Panc1 (cell line): ENCODE results near the gene SLC19A1. TPM values are rescaled to one million over a fixed set of nuclear protein-coding genes. Genes with fewer than 3 reads are reported as not detected.

Experiments
- ATAC-seq: fragments of 200-7000 bp; cut with Tn5 transposase; 2 replicates; pipeline ENCODE4 v1.9.1; 2020; ENCODE audit warnings: mild to moderate bottlenecking, moderate library complexity
- BruUV-seq: library from RNA; stranded (reverse); fragments of 400-500 nt; replicated peaks from 2 replicates; lab custom pipeline; 2021; lab: Mats Ljungman, UMichigan
- CTCF ChIA-PET: fragments of 300-600 bp; sonication (Branson Sonifier 250); formaldehyde crosslinking; loops from one replicate; lab custom pipeline; 2022; ENCODE audit warnings: antibody characterized with exemption; lab: Charles Lee
- POLR2A ChIA-PET: fragments of 300-600 bp; sonication (Branson Sonifier 250); formaldehyde crosslinking; loops from one replicate; lab custom pipeline; 2022; ENCODE audit warnings: antibody characterized with exemption; lab: Charles Lee
- DNase-seq: peaks from one replicate; pipeline ENCODE4 v3.0.0-alpha.2; 2010; ENCODE audit warnings: low read depth, low spot score
- H3K27ac ChIP-seq: 2 replicates; pipeline ENCODE4 v1.5.1; 2011; ENCODE audit warnings: mild to moderate bottlenecking, low read length, inconsistent platforms
- H3K27me3 ChIP-seq: fragments of 200-500 bp; sonication (Bioruptor generic); 2 replicates; pipeline ENCODE4 v1.6.0; 2014; ENCODE audit warnings: low read length, inconsistent platforms; ENCODE audit not compliant: control insufficient read depth, insufficient read depth
- H3K36me3 ChIP-seq: fragments of 200-500 bp; sonication (Bioruptor generic); 2 replicates; pipeline ENCODE4 v1.5.1; 2014; ENCODE audit warnings: inconsistent platforms, mild to moderate bottlenecking, low read length, moderate library complexity; ENCODE audit not compliant: control insufficient read depth, insufficient read depth
- H3K4me1 ChIP-seq: 2 replicates; pipeline ENCODE4 v1.5.1; 2011; ENCODE audit warnings: inconsistent platforms, mild to moderate bottlenecking, low read length, moderate library complexity; ENCODE audit not compliant: control insufficient read depth, insufficient read depth
- H3K4me3 ChIP-seq, 2 experiments: 2 replicates each; pipeline ENCODE4 v1.5.1; 2011 to 2012; ENCODE audit warnings: low read depth in 2 of 2, low read length in 2 of 2, mild to moderate bottlenecking in 2 of 2, inconsistent platforms in 1 of 2, moderate library complexity in 1 of 2
- H3K9me3 ChIP-seq: fragments of 200-500 bp; sonication (Bioruptor generic); 2 replicates; pipeline ENCODE4 v1.5.1; 2014; ENCODE audit warnings: low read depth, mild to moderate bottlenecking, inconsistent platforms, low read length, moderate library complexity; ENCODE audit not compliant: control insufficient read depth, insufficient read depth
- POLR2AphosphoS5 ChIP-seq: IDR thresholded peaks from 2 replicates; pipeline ENCODE4 v1.6.1; 2012; ENCODE audit warnings: mild to moderate bottlenecking, low read depth, low read length, moderate library complexity
- SIN3A ChIP-seq: IDR thresholded peaks from 2 replicates; pipeline ENCODE4 v1.6.1; 2012; ENCODE audit warnings: low read depth, mild to moderate bottlenecking, low read length, moderate library complexity, borderline replicate concordance; ENCODE audit not compliant: insufficient read depth
- TCF7L2 ChIP-seq: IDR thresholded peaks from 2 replicates; pipeline ENCODE4 v1.6.1; 2011; ENCODE audit warnings: mild to moderate bottlenecking, low read depth, low read length, inconsistent platforms
- in situ Hi-C: cut with HindIII; loops from 2 replicates; pipeline ENCODE4 v1.10.0; 2016; ENCODE audit warnings: low sequenced_read_pairs, low pct_unique_long_range_greater_than_20kb
- intact Hi-C: fragments of 100-400 bp; cut with micrococcal nuclease; formaldehyde crosslinking; loops from one replicate; pipeline ENCODE4 v1.10.0; 2022; ENCODE audit not compliant: unreplicated experiment
- total RNA-seq: library from RNA; stranded (reverse); gene quantifications from one replicate; pipeline ENCODE4 v1.2.1, GENCODE V29; 2021; ENCODE audit not compliant: unreplicated experiment
- TF ChIP-seq, protein P1 (sequence below), 2 experiments: IDR thresholded peaks; 2 replicates each; pipeline ENCODE4 v1.6.1; 2011 to 2012; ENCODE audit warnings: low read depth in 2 of 2, control low read depth in 1 of 2, low read length in 1 of 2, mild to moderate bottlenecking in 1 of 2, moderate library complexity in 1 of 2; ENCODE audit not compliant: insufficient read depth in 1 of 2
- TF ChIP-seq, protein P2 (sequence below): fragments of 450-650 bp; IDR thresholded peaks from 2 replicates; pipeline ENCODE4 v1.5.1; 2017; ENCODE audit warnings: mild to moderate bottlenecking

The SLC19A1 gene
- total RNA-seq, 1 experiment from 2014 or later: 24.5 TPM

DNA sequence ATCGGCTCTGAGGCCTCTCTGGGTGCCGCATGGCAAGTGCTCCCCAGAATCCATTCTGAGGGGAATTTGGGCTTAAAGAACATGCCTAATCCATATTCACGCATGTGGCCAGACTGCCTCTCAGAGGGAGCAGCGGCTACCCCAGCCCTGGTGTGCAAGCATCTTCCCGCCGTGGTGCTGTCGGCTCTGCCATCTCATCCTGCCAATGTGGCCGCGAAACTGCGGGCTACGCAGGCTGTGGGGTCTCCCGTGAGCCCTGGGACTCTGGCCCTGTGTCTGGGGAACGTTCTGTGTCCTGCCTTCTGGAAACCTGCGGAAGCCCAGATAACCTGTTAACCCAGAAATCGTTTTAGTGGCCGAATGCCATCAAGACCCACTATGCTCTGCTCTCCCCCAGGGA is 60.7 kb downstream of the SLC19A1 start:
- Histone ChIP-seq H3K4me1 (no peaks in the 10 kb centered on the region), H3K27me3 (no peaks in the 10 kb centered on the region), H3K9me3 (no peaks in the 10 kb centered on the region), H3K27ac (no peak overlapping the region), H3K4me3 (no peak overlapping the region), H3K36me3 (peaks cover 3% of the 10 kb centered on the region; the same call in 1 of the 2 replicates)
- in situ Hi-C loops: no loop called here
- CTCF ChIA-PET: no interaction called here
- POLR2A ChIA-PET: no interaction called here
- BruUV-seq: no TSS peak
- no peak for DNase-seq
- intact Hi-C loops: no loop called here
- ATAC-seq: no peak
- TF ChIP-seq SIN3A (no peak), POLR2AphosphoS5 (no peak), TCF7L2 (no peak)
- TF ChIP-seq, protein P1, sequence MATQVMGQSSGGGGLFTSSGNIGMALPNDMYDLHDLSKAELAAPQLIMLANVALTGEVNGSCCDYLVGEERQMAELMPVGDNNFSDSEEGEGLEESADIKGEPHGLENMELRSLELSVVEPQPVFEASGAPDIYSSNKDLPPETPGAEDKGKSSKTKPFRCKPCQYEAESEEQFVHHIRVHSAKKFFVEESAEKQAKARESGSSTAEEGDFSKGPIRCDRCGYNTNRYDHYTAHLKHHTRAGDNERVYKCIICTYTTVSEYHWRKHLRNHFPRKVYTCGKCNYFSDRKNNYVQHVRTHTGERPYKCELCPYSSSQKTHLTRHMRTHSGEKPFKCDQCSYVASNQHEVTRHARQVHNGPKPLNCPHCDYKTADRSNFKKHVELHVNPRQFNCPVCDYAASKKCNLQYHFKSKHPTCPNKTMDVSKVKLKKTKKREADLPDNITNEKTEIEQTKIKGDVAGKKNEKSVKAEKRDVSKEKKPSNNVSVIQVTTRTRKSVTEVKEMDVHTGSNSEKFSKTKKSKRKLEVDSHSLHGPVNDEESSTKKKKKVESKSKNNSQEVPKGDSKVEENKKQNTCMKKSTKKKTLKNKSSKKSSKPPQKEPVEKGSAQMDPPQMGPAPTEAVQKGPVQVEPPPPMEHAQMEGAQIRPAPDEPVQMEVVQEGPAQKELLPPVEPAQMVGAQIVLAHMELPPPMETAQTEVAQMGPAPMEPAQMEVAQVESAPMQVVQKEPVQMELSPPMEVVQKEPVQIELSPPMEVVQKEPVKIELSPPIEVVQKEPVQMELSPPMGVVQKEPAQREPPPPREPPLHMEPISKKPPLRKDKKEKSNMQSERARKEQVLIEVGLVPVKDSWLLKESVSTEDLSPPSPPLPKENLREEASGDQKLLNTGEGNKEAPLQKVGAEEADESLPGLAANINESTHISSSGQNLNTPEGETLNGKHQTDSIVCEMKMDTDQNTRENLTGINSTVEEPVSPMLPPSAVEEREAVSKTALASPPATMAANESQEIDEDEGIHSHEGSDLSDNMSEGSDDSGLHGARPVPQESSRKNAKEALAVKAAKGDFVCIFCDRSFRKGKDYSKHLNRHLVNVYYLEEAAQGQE (IDR thresholded peaks at IDR 0.05; ENCODE audit: insufficient read depth in 1 of 2, low read depth in 2 of 2, low read length in 1 of 2): no peak
- TF ChIP-seq, protein P2, sequence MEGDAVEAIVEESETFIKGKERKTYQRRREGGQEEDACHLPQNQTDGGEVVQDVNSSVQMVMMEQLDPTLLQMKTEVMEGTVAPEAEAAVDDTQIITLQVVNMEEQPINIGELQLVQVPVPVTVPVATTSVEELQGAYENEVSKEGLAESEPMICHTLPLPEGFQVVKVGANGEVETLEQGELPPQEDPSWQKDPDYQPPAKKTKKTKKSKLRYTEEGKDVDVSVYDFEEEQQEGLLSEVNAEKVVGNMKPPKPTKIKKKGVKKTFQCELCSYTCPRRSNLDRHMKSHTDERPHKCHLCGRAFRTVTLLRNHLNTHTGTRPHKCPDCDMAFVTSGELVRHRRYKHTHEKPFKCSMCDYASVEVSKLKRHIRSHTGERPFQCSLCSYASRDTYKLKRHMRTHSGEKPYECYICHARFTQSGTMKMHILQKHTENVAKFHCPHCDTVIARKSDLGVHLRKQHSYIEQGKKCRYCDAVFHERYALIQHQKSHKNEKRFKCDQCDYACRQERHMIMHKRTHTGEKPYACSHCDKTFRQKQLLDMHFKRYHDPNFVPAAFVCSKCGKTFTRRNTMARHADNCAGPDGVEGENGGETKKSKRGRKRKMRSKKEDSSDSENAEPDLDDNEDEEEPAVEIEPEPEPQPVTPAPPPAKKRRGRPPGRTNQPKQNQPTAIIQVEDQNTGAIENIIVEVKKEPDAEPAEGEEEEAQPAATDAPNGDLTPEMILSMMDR: no peak

DNA sequence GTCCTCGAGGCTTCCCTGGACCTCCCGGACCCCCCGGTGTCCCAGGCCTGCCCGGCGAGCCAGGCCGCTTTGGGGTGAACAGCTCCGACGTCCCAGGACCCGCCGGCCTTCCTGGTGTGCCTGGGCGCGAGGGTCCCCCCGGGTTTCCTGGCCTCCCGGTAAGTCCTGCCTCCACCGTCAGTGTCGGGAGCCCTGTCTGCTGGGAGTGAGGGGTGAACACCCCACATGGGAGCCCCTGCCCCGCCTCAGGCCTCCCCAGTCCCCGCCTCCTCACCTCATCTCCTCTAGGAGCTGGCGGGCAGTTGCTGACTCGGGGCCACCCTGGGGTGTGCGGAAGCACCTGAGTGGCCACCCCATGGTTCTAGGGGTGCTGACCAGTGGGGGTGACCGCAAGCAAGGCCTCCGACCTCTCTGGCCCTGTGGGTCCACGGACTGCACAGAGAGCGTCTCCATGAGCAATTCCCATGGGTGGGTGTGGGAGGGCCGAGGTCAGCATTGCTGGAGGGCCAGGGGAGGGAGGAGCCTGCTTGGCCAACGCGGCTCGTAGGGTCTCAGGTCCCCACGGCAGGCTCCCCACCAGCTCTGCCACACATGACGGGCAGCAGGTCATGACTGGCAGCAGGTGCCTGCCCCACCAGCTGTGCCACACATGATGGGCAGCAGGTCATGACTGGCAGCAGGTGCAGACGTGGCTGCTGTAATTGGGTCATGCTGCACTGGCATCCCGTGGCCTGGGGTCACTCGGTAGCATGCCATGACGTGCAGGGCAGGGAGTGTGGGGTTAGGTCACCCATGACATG is 61.3 kb downstream of the SLC19A1 start:
- ATAC-seq (no peak), DNase-seq (no peak)
- Histone ChIP-seq H3K4me1 (no peaks in the 10 kb centered on the region), H3K4me3 (no peak overlapping the region), H3K27ac (no peak overlapping the region), H3K27me3 (no peaks in the 10 kb centered on the region), H3K36me3 (peaks cover 3% of the 10 kb centered on the region; the same call in 1 of the 2 replicates), H3K9me3 (no peaks in the 10 kb centered on the region)
- in situ Hi-C loops: no loop called here
- no TSS peak for BruUV-seq
- ChIA-PET POLR2A (no interaction called here), CTCF (no interaction called here)
- intact Hi-C loops: no loop called here
- TF ChIP-seq TCF7L2: no peak
- TF ChIP-seq, protein P1 (IDR thresholded peaks at IDR 0.05; ENCODE audit: insufficient read depth in 1 of 2, low read depth in 2 of 2, low read length in 1 of 2): no peak
- TF ChIP-seq SIN3A: no peak
- TF ChIP-seq, protein P2: no peak
